Lung microvascular endothelial cell (primary cell): ENCODE measurements around the gene MTHFSD. TPM values are rescaled to one million over a fixed set of nuclear protein-coding genes. Genes with fewer than 3 reads are reported as not detected.

Experiments
- DNase-seq, 2 donors: peaks; one replicate each; pipeline versions ENCODE4 v3.0.0 to v3.0.0-alpha.2; 2010; ENCODE audit warnings: low read depth in 2 of 2
- total RNA-seq: library from RNA; depleted of rRNA; stranded (reverse); fragments of >200 nt; gene quantifications from 2 replicates; pipeline ENCODE4 v1.2.1, GENCODE V29; 2014

MTHFSD gene
- total RNA-seq, 1 donor from 2014 or later = 7.1 TPM

- DNase-seq = peak in 1 of 2 donors; percentile 31
Measured at GRCh38 chr16:86584726-86585721, 30.0 kb upstream of the MTHFSD start.

GRCh38 chr16:86584071-86584685, 29.1 kb upstream of the MTHFSD start:
- peak in 1 of 2 donors; percentile 14 for DNase-seq

- no peak for DNase-seq
Measured at GRCh38 chr16:86581458-86581857, 26.4 kb upstream of the MTHFSD start.

- DNase-seq = no peak
Measured at GRCh38 chr16:86580791-86581170, 25.7 kb upstream of the MTHFSD start.

- DNase-seq = no peak
Measured at GRCh38 chr16:86580063-86580790, 25.2 kb upstream of the MTHFSD start.

- DNase-seq = no peak
Measured at GRCh38 chr16:86579268-86580062, 24.4 kb upstream of the MTHFSD start.

- no peak for DNase-seq
Measured at GRCh38 chr16:86578611-86579267, 23.7 kb upstream of the MTHFSD start.

GRCh38 chr16:86578061-86578599, 23.1 kb upstream of the MTHFSD start, which contains the start of gene FOXL1:
TSS of gene FOXL1 (plus strand) at chr16:86578549. CDS start at chr16:86578724, 175 bp downstream.
- DNase-seq = peak in 1 of 2 donors; percentile 26

GRCh38 chr16:86577314-86577971, 22.4 kb upstream of the MTHFSD start:
- peak in 1 of 2 donors; percentile 18 for DNase-seq

GRCh38 chr16:86576591-86577313, 21.7 kb upstream of the MTHFSD start:
- peak in 1 of 2 donors; percentile 33 for DNase-seq

- peak; percentile 90 to 91 for DNase-seq
Measured at GRCh38 chr16:86575754-86576557, 20.9 kb upstream of the MTHFSD start.

- DNase-seq = peak in 1 of 2 donors; percentile 49
Measured at GRCh38 chr16:86575095-86575685, 20.2 kb upstream of the MTHFSD start.

GRCh38 chr16:86574646-86575045, 19.6 kb upstream of the MTHFSD start:
- DNase-seq = no peak

- DNase-seq = peak in 1 of 2 donors; percentile 21
Measured at GRCh38 chr16:86573646-86574508, 18.8 kb upstream of the MTHFSD start.

- DNase-seq = peak in 1 of 2 donors; percentile 23
Measured at GRCh38 chr16:86573215-86573614, 18.2 kb upstream of the MTHFSD start.

- peak in 1 of 2 donors; percentile 19 for DNase-seq
Measured at GRCh38 chr16:86572606-86573005, 17.6 kb upstream of the MTHFSD start.
